ENCODE results near the gene RETREG2.

Gene RETREG2

GRCh38 chr2:219221957-219222518 lies 44.0 kb downstream of the RETREG2 start:
- no peak for DNase-seq
- no peak for TF ChIP-seq CTCF (IDR thresholded peaks at IDR 0.05; ENCODE audit: low read depth, low read length, missing control alignments)
- in situ Hi-C loops (cut with HindIII; ENCODE audit: low pct_ligation_motif_present, low sequenced_read_pairs): no loop called here
- Histone ChIP-seq H3K36me3 (replicated peaks) (peaks cover 54% of the 10 kb centered on the region), H3K4me3 (ENCODE audit: low read depth, low read length) (no peak overlapping the region), H3K27me3 (replicated peaks) (no peaks in the 10 kb centered on the region), H3K27ac (no peak overlapping the region)

- Histone ChIP-seq H3K27me3 (replicated peaks) (no peaks in the 10 kb centered on the region), H3K4me3 (ENCODE audit: low read depth, low read length) (no peak overlapping the region), H3K27ac (no peak overlapping the region), H3K36me3 (replicated peaks) (peaks cover 54% of the 10 kb centered on the region)
- in situ Hi-C loops (cut with HindIII; ENCODE audit: low pct_ligation_motif_present, low sequenced_read_pairs): no loop called here
- TF ChIP-seq CTCF (IDR thresholded peaks at IDR 0.05; ENCODE audit: low read depth, low read length, missing control alignments): no peak
- no peak for DNase-seq
These were observed 45.9 kb downstream of the RETREG2 start for GRCh38 chr2:219223831-219224610.

GRCh38 chr2:219225350-219225749 lies 47.3 kb downstream of the RETREG2 start:
- Histone ChIP-seq H3K27ac (no peak overlapping the region), H3K4me3 (ENCODE audit: low read depth, low read length) (no peak overlapping the region), H3K36me3 (replicated peaks) (peaks cover 51% of the 10 kb centered on the region), H3K27me3 (replicated peaks) (no peaks in the 10 kb centered on the region)
- no peak for TF ChIP-seq CTCF (IDR thresholded peaks at IDR 0.05; ENCODE audit: low read depth, low read length, missing control alignments)
- DNase-seq: no peak
- in situ Hi-C loops (cut with HindIII; ENCODE audit: low pct_ligation_motif_present, low sequenced_read_pairs): no loop called here

- in situ Hi-C loops (cut with HindIII; ENCODE audit: low pct_ligation_motif_present, low sequenced_read_pairs): no loop called here
- Histone ChIP-seq H3K27ac (no peak overlapping the region), H3K27me3 (replicated peaks) (no peaks in the 10 kb centered on the region), H3K36me3 (replicated peaks) (peaks cover 39% of the 10 kb centered on the region), H3K4me3 (ENCODE audit: low read depth, low read length) (peak overlapping the region; percentile 87)
- TF ChIP-seq CTCF (IDR thresholded peaks at IDR 0.05; ENCODE audit: low read depth, low read length, missing control alignments): no peak
- DNase-seq: no peak
These were observed 50.2 kb downstream of the RETREG2 start for GRCh38 chr2:219228041-219228910.

- Histone ChIP-seq H3K36me3 (replicated peaks) (peaks cover 39% of the 10 kb centered on the region), H3K27ac (peak overlapping the region; percentile 93), H3K4me3 (ENCODE audit: low read depth, low read length) (peak overlapping the region; percentile 87), H3K27me3 (replicated peaks) (no peaks in the 10 kb centered on the region)
- in situ Hi-C loops (cut with HindIII; ENCODE audit: low pct_ligation_motif_present, low sequenced_read_pairs): no loop called here
- TF ChIP-seq CTCF (IDR thresholded peaks at IDR 0.05; ENCODE audit: low read depth, low read length, missing control alignments): no peak
- no peak for DNase-seq
These were observed 50.8 kb downstream of the RETREG2 start for GRCh38 chr2:219228911-219229304.
